Endothelial cell of hepatic sinusoid (primary cell): ENCODE measurements around the gene TALDO1.

ENCODE experiments used
- in situ Hi-C: cut with HindIII; loops from 2 replicates; pipeline ENCODE4 v1.10.0; 2017; ENCODE audit warnings: low sequenced_read_pairs

TALDO1 gene

DNA sequence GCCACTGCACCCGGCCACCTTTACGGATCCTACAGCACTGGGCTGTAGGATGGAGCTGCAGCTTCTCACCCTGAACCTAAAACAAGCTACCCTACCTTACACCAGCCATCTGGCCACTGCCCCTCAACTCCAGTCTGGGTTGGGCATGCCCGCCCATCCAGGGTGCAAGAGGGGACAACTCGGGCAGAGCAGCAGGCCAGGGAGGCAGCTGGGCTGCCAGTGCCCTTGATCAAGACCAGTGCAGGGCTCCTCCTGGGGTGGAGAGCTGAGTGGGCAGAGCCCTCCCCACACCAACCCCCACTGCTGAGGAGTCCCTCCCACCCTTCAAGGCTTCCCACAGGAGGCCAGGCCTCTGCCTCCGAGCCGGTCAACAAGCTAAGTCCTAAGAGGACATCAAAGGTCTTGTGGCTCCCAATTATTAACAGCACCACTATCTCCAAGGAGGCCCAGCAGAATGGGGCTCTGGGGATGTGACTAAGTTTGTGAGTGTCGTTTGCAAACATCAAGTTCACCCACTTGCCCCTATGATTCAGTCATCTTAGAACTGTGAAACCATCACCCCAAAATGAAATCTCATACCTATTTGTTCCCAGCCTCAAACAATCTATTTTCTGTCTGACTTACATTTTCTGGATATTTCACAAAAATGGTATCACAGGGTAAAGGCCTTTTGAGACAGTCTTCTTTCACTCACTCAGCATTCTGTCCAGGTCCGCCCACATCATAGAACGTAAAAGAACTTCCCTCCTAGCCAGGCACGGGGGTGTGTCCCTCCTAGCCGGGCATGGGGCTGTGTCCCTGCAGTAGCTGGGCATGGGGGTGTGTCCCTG is 19.1 kb downstream of the TALDO1 start:
- in situ Hi-C loops: loop anchor here (25.0 kb wide), 1 partner anchor 104 kb away; no protein-coding TSS in a partner anchor

DNA sequence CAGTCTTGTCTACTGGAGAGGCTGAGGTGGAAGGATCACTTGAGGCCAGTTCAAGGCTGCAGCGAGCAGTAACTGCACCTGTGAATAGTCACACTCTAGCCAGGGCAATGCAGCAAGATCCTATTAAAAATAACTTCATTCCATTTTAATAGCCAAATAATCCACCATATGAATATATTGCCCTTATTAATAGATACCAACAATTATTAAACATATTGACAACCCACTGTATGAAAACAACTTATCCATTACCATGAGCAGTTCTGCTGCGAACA is 19.6 kb downstream of the TALDO1 start:
- in situ Hi-C loops: loop anchor here (25.0 kb wide), 1 partner anchor 105 kb away; no protein-coding TSS in a partner anchor

DNA sequence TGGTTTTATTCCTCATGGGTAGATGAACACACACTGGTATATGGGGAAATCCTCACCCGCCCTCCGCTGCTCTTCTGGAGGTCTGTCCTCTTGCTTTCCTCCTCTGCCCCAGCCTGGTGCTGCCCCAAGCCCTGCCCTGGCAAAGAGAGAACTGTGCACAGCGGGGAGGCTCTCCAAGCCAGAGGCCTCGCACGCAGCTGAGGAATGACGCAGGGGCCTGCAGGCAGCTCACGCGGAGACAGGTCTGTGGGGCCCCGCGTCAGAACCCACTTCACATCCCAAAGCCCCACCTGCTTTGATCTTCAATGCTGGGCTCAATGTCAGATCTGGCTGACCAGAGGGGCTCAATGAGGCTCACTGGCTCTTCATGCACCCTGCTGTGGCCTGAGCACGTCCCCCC is 20.0 kb downstream of the TALDO1 start:
- in situ Hi-C loops: loop anchor here (25.0 kb wide), 1 partner anchor 105 kb away; no protein-coding TSS in a partner anchor

DNA sequence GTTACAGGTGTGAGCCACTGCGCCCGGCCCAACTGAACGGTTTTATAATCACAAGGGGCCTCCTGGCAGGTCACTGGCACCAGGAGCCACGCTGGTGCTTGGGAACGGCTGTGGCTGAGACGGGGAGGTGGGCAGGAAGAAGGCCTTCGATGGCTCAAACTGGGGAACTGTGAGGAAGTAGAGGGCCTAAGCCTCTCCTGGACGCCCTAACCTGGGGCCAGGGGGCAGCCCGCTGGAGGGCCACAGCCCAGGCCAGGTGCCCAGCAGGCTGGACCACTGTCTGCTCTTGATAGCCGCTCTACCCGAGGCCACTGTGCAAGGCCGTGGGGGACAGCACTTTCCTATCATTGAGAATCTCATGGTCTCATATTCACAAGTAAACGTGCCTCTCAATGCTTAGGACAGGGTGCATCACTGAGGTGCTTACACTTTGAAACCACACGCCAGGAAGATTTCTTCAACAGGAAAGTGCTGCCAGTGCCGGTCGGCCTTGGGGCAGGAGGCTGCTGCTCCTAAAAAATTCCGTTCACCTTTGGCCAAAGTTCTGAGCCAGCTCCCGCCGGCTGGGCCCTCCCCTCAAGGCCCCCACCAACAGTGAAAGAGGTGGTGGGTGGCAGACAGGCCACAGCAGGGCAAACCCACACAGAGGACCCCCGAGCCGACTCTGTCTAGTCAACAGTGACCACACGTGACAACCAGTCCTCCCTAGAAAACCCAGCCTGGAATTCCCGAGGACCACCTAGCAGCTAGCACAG is 22.8 kb downstream of the TALDO1 start:
- in situ Hi-C loops: loop anchor here (25.0 kb wide), 1 partner anchor 108 kb away; no protein-coding TSS in a partner anchor

DNA sequence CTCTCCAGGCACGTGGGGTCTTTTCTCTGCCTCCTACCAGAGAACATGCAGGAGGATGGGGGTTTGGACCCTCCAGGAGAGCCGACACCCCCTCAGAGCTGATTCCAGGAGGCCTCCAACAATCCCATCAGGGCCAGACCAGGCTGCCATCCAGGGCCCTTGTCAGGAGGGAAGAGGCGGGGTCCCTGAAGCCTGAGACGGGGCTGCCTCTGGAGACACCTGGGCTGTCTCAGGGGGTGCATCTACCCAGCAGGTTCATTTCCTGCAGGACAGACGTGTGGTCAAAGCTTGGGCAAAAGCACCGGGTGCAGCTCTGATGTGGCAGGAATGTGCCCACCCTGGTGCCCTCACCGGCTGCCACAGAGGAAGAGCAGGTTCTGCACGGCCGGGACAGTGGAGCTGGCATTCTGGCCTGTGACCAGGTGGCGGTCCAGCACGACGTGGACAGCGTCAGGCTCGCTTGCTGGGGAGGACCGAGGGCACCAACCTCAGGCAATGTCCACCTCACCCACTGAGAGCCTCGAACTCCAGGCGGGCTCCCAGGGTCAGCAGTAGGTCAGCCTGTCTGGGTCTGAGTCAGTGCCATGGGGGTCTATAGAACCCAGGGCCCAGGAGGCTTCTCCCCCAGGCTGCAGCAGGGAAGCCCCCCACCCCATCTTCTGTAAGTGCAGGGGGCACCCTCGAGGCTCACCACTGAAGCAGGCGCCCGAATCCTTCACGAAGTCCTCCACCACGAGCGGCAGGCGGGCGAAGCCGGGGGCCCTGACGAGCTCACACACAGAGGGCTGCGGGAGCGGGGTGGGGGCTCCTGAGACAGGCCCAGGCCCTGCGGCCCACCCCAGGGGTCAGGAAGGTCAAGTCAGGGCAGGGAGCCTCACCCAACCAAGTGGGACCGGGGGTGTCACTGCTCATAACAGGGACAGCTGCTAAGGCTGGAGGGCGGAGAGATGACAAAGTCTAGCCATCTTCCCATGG is 23.7 kb downstream of the TALDO1 start:
- in situ Hi-C loops: loop anchor here (25.0 kb wide), 1 partner anchor 109 kb away; no protein-coding TSS in a partner anchor

DNA sequence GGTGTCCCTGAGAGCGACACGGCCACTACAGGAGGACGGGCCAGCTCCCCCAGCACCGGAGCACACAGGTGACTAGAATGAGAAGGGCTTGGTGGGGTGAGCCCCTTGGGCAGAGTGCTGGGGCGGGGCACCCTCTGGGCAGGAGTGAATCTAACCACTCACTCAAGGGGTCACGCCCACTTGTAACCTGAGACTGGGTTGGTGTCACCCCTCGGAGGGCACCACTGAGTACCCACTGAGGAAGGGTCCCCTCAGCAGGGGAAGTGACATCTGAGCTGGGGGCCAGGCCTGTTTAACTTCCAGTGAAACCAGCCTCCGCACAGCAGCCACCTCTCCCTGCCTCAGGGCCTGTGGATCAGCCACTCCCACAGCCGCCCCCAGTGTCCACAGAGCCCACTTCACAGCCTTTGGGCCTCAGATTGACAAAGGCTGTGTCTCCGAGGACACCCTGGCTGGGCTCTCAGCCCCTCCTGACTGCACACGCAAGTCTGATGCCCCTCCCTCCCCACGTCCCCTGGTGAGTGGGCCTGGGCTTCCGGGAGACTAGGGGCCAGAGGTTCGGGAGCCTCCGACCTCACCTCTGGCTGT is 24.4 kb downstream of the TALDO1 start:
- in situ Hi-C loops: loop anchor here (25.0 kb wide), 1 partner anchor 109 kb away; no protein-coding TSS in a partner anchor

- in situ Hi-C loops: loop anchor here (25.0 kb wide), 1 partner anchor 110 kb away; no protein-coding TSS in a partner anchor
Measured at GRCh38 chr11:772429-773390, 25.4 kb downstream of the TALDO1 start.

GRCh38 chr11:773425-773824 is 26.2 kb downstream of the TALDO1 start:
- in situ Hi-C loops: loop anchor here (25.0 kb wide), 1 partner anchor 111 kb away; no protein-coding TSS in a partner anchor

- in situ Hi-C loops: loop anchor here (25.0 kb wide), 1 partner anchor 112 kb away; no protein-coding TSS in a partner anchor
Measured at GRCh38 chr11:773830-774229, 26.6 kb downstream of the TALDO1 start.

GRCh38 chr11:774873-775592 is 27.8 kb downstream of the TALDO1 start:
- in situ Hi-C loops: loop anchor here (25.0 kb wide), 1 partner anchor 113 kb away; no protein-coding TSS in a partner anchor

DNA sequence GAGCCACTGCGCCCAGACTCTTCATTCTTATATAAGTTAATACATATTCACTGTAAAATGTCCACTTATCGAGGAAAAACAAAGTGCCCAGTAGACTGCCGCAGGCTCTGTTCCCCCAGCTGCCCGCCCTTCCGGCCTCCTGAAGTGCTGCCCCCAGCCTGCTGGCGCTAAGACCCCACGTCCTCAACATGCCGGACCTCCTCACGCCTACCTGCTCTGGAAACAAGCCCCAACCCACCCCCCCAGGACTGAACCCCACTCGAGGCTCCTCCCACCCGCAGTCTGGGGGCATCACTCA is 28.9 kb downstream of the TALDO1 start:
- in situ Hi-C loops: no loop called here

DNA sequence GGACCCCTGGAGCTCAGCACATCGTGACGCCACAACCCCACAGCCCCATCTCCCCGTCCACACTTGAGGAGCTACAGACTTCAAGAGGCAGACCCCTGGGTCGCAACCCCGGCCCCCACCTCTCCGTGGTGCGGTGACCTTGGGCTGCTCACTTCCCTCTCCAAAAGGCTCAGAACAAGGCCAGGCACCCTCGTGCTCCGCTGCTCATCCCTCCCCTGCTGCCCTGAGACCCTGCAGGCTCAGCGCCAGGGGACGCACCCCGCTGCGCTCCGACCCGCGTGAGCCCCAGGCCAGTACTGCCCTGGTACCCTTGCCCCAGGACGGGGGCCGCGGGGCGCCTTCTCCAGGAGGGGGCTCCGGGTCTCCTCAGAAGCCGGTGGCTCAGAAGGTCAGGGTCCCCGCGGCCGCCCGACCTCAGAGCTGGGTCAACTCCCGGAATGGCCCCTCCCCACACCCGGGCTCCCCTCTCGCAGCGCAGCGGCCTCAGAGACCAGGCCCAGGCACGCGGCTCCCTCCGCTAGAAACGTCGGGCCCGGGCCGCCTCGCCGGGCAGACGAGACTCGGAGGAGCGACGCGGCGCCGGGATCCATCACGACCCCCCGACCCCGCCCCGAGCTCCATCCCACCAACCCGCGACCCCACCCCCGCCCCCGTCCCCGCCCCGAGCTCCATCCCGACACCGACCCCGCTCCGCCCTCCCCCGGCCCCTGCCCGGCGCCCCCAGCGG is 29.5 kb downstream of the TALDO1 start:
- in situ Hi-C loops: no loop called here

- in situ Hi-C loops: no loop called here
Measured at GRCh38 chr11:777288-778255, 30.3 kb downstream of the TALDO1 start, which contains the start of gene GATD1. TSS of gene GATD1 (minus strand) at chr11:777487. CDS start at chr11:777462, 25 bp downstream.

GRCh38 chr11:778976-779954 is 32.0 kb downstream of the TALDO1 start:
- in situ Hi-C loops: no loop called here

GRCh38 chr11:779955-780532 is 32.8 kb downstream of the TALDO1 start:
- in situ Hi-C loops: no loop called here
